IMR-90 (cell line): ENCODE results near the gene IDI2. TPM values are rescaled to one million over a fixed set of nuclear protein-coding genes. Genes with fewer than 3 reads are reported as not detected.

Experiments
- ATAC-seq: fragments of 200-7000 bp; cut with Tn5 transposase; 2 replicates; pipeline ENCODE4 v1.9.1; 2020; ENCODE audit warnings: low read depth, mild to moderate bottlenecking, moderate library complexity
- BruUV-seq: library from RNA; stranded (reverse); fragments of 400-500 nt; replicated peaks from 2 replicates; lab custom pipeline; 2021; lab: Mats Ljungman, UMichigan
- CTCF ChIA-PET: fragments of 300-600 bp; formaldehyde crosslinking; extraction: SDS; loops from one replicate; lab custom pipeline; 2021; ENCODE audit warnings: antibody characterized with exemption; lab: Yijun Ruan, JAX
- POLR2A ChIA-PET: fragments of 300-600 bp; sonication (Branson Sonifier 250); formaldehyde crosslinking; loops from one replicate; lab custom pipeline; 2022; ENCODE audit warnings: antibody characterized with exemption; ENCODE audit not compliant: unreplicated experiment; lab: Charles Lee
- DNase-seq: peaks from one replicate; pipeline ENCODE4 v3.0.0; 2013
- H2AFZ ChIP-seq: replicated peaks from 2 replicates; pipeline ENCODE3; 2013; ENCODE audit warnings: low read length, mild to moderate bottlenecking; ENCODE audit not compliant: poor library complexity
- H2AK5ac ChIP-seq: 2 replicates; pipeline ENCODE4 v1.6.1; 2013; ENCODE audit warnings: low read depth, low read length, inconsistent platforms
- H2AK9ac ChIP-seq: replicated peaks from 2 replicates; pipeline ENCODE3; 2013; ENCODE audit warnings: mild to moderate bottlenecking, low read depth, low read length, moderate library complexity; ENCODE audit not compliant: poor library complexity
- H2BK120ac ChIP-seq: 2 replicates; pipeline ENCODE4 v1.6.1; 2013; ENCODE audit warnings: low read depth, low read length, inconsistent platforms
- H2BK15ac ChIP-seq: 3 replicates; pipeline ENCODE4 v1.6.1; 2013; ENCODE audit warnings: low read depth, low read length, inconsistent platforms
- H2BK20ac ChIP-seq: 2 replicates; pipeline ENCODE4 v1.6.1; 2013; ENCODE audit warnings: low read depth, mild to moderate bottlenecking, inconsistent platforms, low read length, moderate library complexity
- H2BK5ac ChIP-seq: 2 replicates; pipeline ENCODE4 v1.6.1; 2013; ENCODE audit warnings: mild to moderate bottlenecking, low read depth, low read length, inconsistent platforms; ENCODE audit not compliant: poor library complexity, severe bottlenecking
- H3K14ac ChIP-seq: replicated peaks from 2 replicates; pipeline ENCODE4 v1.6.1; 2013; ENCODE audit warnings: low read depth, low read length, inconsistent platforms
- H3K18ac ChIP-seq: 2 replicates; pipeline ENCODE4 v1.6.1; 2013; ENCODE audit warnings: low read depth, low read length, control low read depth
- H3K23ac ChIP-seq: 2 replicates; pipeline ENCODE4 v1.6.1; 2013; ENCODE audit warnings: low read depth, low read length, inconsistent platforms
- H3K27ac ChIP-seq: 2 replicates; pipeline ENCODE4 v1.5.1; 2013; ENCODE audit warnings: mild to moderate bottlenecking, control low read depth, low read length; ENCODE audit not compliant: insufficient read depth
- H3K27me3 ChIP-seq: 2 replicates; pipeline ENCODE4 v1.6.1; 2013; ENCODE audit warnings: low read length; ENCODE audit not compliant: control insufficient read depth, insufficient read depth
- H3K36me3 ChIP-seq: 2 replicates; pipeline ENCODE4 v1.6.1; 2013; ENCODE audit warnings: low read length, mixed read lengths; ENCODE audit not compliant: control insufficient read depth, insufficient read depth
- H3K4ac ChIP-seq: 2 replicates; pipeline ENCODE4 v1.6.1; 2013; ENCODE audit warnings: low read depth, low read length, inconsistent platforms
- H3K4me1 ChIP-seq: 2 replicates; pipeline ENCODE4 v1.6.1; 2013; ENCODE audit warnings: low read length, mixed read lengths; ENCODE audit not compliant: control insufficient read depth, insufficient read depth
- H3K4me2 ChIP-seq: 2 replicates; pipeline ENCODE4 v1.6.1; 2013; ENCODE audit warnings: low read depth, mild to moderate bottlenecking, control low read depth, low read length, moderate library complexity
- H3K4me3 ChIP-seq: 2 replicates; pipeline ENCODE4 v1.5.1; 2013; ENCODE audit warnings: low read depth, mild to moderate bottlenecking, control low read depth, low read length, moderate library complexity; ENCODE audit not compliant: insufficient read depth
- H3K56ac ChIP-seq: 2 replicates; pipeline ENCODE4 v1.6.1; 2013; ENCODE audit warnings: low read length, inconsistent platforms; ENCODE audit not compliant: insufficient read depth; ENCODE audit errors: extremely low read depth
- H3K79me1 ChIP-seq, 2 experiments: 2 replicates each; pipeline ENCODE4 v1.6.1; 2013; ENCODE audit warnings: low read length in 2 of 2, inconsistent platforms in 1 of 2, low read depth in 1 of 2
- H3K9ac ChIP-seq: 2 replicates; pipeline ENCODE4 v1.6.1; 2013; ENCODE audit warnings: low read depth, low read length, control low read depth
- H3K9me1 ChIP-seq: 2 replicates; pipeline ENCODE4 v1.6.1; 2013; ENCODE audit warnings: low read length, inconsistent platforms; ENCODE audit not compliant: insufficient read depth
- H3K9me3 ChIP-seq: 2 replicates; pipeline ENCODE4 v1.6.1; 2013; ENCODE audit warnings: low read length; ENCODE audit not compliant: control insufficient read depth, insufficient read depth
- H4K20me1 ChIP-seq: 2 replicates; pipeline ENCODE4 v1.6.1; 2013; ENCODE audit warnings: low read length, inconsistent platforms; ENCODE audit not compliant: insufficient read depth
- H4K5ac ChIP-seq: 2 replicates; pipeline ENCODE4 v1.6.1; 2013; ENCODE audit warnings: mild to moderate bottlenecking, low read depth, low read length, control low read depth
- H4K8ac ChIP-seq, 2 experiments: 2 replicates each; pipeline ENCODE4 v1.6.1; 2013; ENCODE audit warnings: low read depth in 2 of 2, low read length in 2 of 2, control low read depth in 1 of 2, inconsistent platforms in 1 of 2
- H4K91ac ChIP-seq: 2 replicates; pipeline ENCODE4 v1.6.1; 2013; ENCODE audit warnings: low read depth, low read length, inconsistent platforms; ENCODE audit not compliant: insufficient read depth
- BHLHE40 ChIP-seq: fragments of 150-350 bp; IDR thresholded peaks from 2 replicates; pipeline ENCODE4 v1.6.1; 2016; ENCODE audit warnings: mild to moderate bottlenecking, low read depth, low read length
- CHD1 ChIP-seq: IDR thresholded peaks from 2 replicates; pipeline ENCODE4 v1.6.1; 2012; ENCODE audit warnings: low read depth, low read length, improper control_type of control experiment
- CTCF ChIP-seq: conservative IDR thresholded peaks from 2 replicates; pipeline ENCODE4 v1.5.1; 2012; ENCODE audit warnings: mild to moderate bottlenecking, low read depth, low read length, improper control_type of control experiment
- ELK1 ChIP-seq: fragments of 150-350 bp; IDR thresholded peaks from 2 replicates; pipeline ENCODE4 v1.6.1; 2016; ENCODE audit warnings: low read depth, mild to moderate bottlenecking, low read length, moderate library complexity, borderline replicate concordance
- FOS ChIP-seq: fragments of 150-350 bp; IDR thresholded peaks from 2 replicates; pipeline ENCODE4 v1.6.1; 2016; ENCODE audit warnings: low read depth, low read length
- MAFK ChIP-seq: IDR thresholded peaks from 2 replicates; pipeline ENCODE4 v1.6.1; 2012; ENCODE audit warnings: low read depth, low read length, improper control_type of control experiment
- MAZ ChIP-seq: IDR thresholded peaks from 2 replicates; pipeline ENCODE4 v1.6.1; 2012; ENCODE audit warnings: low read depth, mild to moderate bottlenecking, low read length, improper control_type of control experiment, moderate library complexity, borderline replicate concordance
- MXI1 ChIP-seq: IDR thresholded peaks from 2 replicates; pipeline ENCODE4 v1.6.1; 2012; ENCODE audit warnings: low read depth, mild to moderate bottlenecking, low read length, moderate library complexity, borderline replicate concordance
- RFX5 ChIP-seq: IDR thresholded peaks from 2 replicates; pipeline ENCODE4 v1.8.0; 2012; ENCODE audit warnings: low read depth, mild to moderate bottlenecking, low read length, moderate library complexity
- SMC3 ChIP-seq: fragments of 150-350 bp; IDR thresholded peaks from 2 replicates; pipeline ENCODE4 v1.6.1; 2016; ENCODE audit warnings: low read depth, mild to moderate bottlenecking, antibody characterized with exemption, low read length, moderate library complexity
- WGBS, 2 experiments: methylation state at CpG; one replicate each; pipeline versions ENCODE4 v1.1.5 to v1.1.7; 2013; ENCODE audit warnings: missing lambda C conversion rate in 2 of 2; ENCODE audit not compliant: insufficient read length in 1 of 2; ENCODE audit errors: extremely low coverage in 2 of 2; 5-methylcytosine and 5-hydroxymethylcytosine counted together
- dilution Hi-C: fragments of 300-500 bp; cut with HindIII; formaldehyde crosslinking; loops from one replicate; pipeline ENCODE4 v1.14.3; 2018; ENCODE audit warnings: low sequenced_read_pairs; ENCODE audit not compliant: unreplicated experiment
- in situ Hi-C: fragments of 300-500 bp; cut with MboI; formaldehyde crosslinking; loops from 3 replicates; pipeline ENCODE4 v1.14.3; 2019; ENCODE audit warnings: low sequenced_read_pairs, inconsistent platforms, mixed read lengths
- intact Hi-C: fragments of 100-400 bp; cut with micrococcal nuclease; formaldehyde crosslinking; loops from 2 replicates; pipeline ENCODE4 v1.10.0; 2022
- polyA plus RNA-seq, 3 experiments: library from polyadenylated mRNA; depleted of rRNA; stranded (reverse); fragments of >200 nt; gene quantifications; 2 replicates each; pipeline ENCODE4 v1.2.3, GENCODE V29; 2012; ENCODE audit warnings: low replicate concordance in 1 of 3
- total RNA-seq: library from RNA; depleted of rRNA; stranded (reverse); fragments of >200 nt; gene quantifications from 2 replicates; pipeline ENCODE4 v1.2.3, GENCODE V29; 2012
- TF ChIP-seq, protein P1 (sequence below): fragments of 150-350 bp; IDR thresholded peaks from 2 replicates; pipeline ENCODE4 v1.6.1; 2017; ENCODE audit warnings: mild to moderate bottlenecking, antibody characterized with exemption, low read length, low read depth

Gene IDI2
- total and polyA plus RNA-seq, 2 of the 4 experiments (the other 2 are of a cell fraction) = not detected

- H3K4me3 ChIP-seq = no peak overlapping the region
- no peak overlapping the region for H4K5ac ChIP-seq
- no peak overlapping the region for H3K27ac ChIP-seq
- ATAC-seq = no peak
- no peak overlapping the region for H3K56ac ChIP-seq
- TF ChIP-seq RFX5 = no peak
- no peak for TF ChIP-seq ELK1
- no peak for TF ChIP-seq SMC3
- TF ChIP-seq, protein P1, sequence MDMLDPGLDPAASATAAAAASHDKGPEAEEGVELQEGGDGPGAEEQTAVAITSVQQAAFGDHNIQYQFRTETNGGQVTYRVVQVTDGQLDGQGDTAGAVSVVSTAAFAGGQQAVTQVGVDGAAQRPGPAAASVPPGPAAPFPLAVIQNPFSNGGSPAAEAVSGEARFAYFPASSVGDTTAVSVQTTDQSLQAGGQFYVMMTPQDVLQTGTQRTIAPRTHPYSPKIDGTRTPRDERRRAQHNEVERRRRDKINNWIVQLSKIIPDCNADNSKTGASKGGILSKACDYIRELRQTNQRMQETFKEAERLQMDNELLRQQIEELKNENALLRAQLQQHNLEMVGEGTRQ = no peak
- no peak for TF ChIP-seq MAZ
- no peak for TF ChIP-seq MAFK
- TF ChIP-seq MXI1 = no peak
- no peak for TF ChIP-seq BHLHE40
- no peak for TF ChIP-seq FOS
- TF ChIP-seq CHD1 = no peak
- TF ChIP-seq CTCF = no peak
- no peak overlapping the region for H2BK5ac ChIP-seq
- H3K4me2 ChIP-seq = no peak overlapping the region
- H3K9me3 ChIP-seq = no peaks in the 10 kb centered on the region
- peaks cover 18 to 53% of the 10 kb centered on the region in 2 experiments for H3K79me1 ChIP-seq
- H2BK20ac ChIP-seq = no peak overlapping the region
- H4K91ac ChIP-seq = no peak overlapping the region
- H2BK15ac ChIP-seq = no peak overlapping the region
- H3K4ac ChIP-seq = no peak overlapping the region
- H3K18ac ChIP-seq = no peak overlapping the region
- H2BK120ac ChIP-seq = no peak overlapping the region
- peaks cover 8% of the 10 kb centered on the region; the same call in 1 of the 2 replicates for H3K9me1 ChIP-seq
- H3K36me3 ChIP-seq = peaks cover 8% of the 10 kb centered on the region
- ChIA-PET CTCF (no interaction called here), POLR2A (no interaction called here)
- H2AFZ ChIP-seq = no peak overlapping the region
- dilution Hi-C loops = no loop called here
- H3K4me1 ChIP-seq = peaks cover 2% of the 10 kb centered on the region
- no peak for DNase-seq
- H3K23ac ChIP-seq = no peak overlapping the region
- in situ Hi-C loops = no loop called here
- intact Hi-C loops = no loop called here
- H3K14ac ChIP-seq = no peak overlapping the region
- no CpG with 5 or more reads among the region's 6 CpGs for WGBS, 2 experiments
- no TSS peak for BruUV-seq
- H4K8ac ChIP-seq = no peak overlapping the region
- H2AK9ac ChIP-seq = no peak overlapping the region
- H4K20me1 ChIP-seq = peaks cover 32% of the 10 kb centered on the region
- no peak overlapping the region for H3K9ac ChIP-seq
- H3K27me3 ChIP-seq = no peaks in the 10 kb centered on the region
- no peak overlapping the region for H2AK5ac ChIP-seq
These were observed 19.8 kb upstream of the IDI2 start for GRCh38 chr10:1045415-1045814.
